Smooth muscle cell of the brain vasculature (primary cell): ENCODE results near the gene LRRC18.
A peak's percentile ranks its signal among the peaks of the same experiment; 100 is the strongest.

ENCODE experiments used
- DNase-seq: peaks from one replicate; pipeline ENCODE4 v3.0.0-alpha.2; 2012; ENCODE audit warnings: low read depth, low spot score

Gene LRRC18

GRCh38 chr10:48939790-48940325 is at the start of gene LRRC18:
TSS of gene LRRC18 (minus strand) at chr10:48939840. CDS start at chr10:48914155, 25,685 bp downstream.
- DNase-seq = no peak

GRCh38 chr10:48985621-48986158 is 46.0 kb upstream of the LRRC18 start:
- DNase-seq = no peak

GRCh38 chr10:48983648-48984351 is 44.2 kb upstream of the LRRC18 start:
- DNase-seq = no peak

- no peak for DNase-seq
Observed at GRCh38 chr10:48982584-48982983, 42.9 kb upstream of the LRRC18 start.

GRCh38 chr10:48981310-48981907 is 41.8 kb upstream of the LRRC18 start:
- DNase-seq = peak; percentile 12

GRCh38 chr10:48978318-48978717 is 38.7 kb upstream of the LRRC18 start:
- no peak for DNase-seq

- no peak for DNase-seq
Observed at GRCh38 chr10:48976196-48976595, 36.6 kb upstream of the LRRC18 start.

GRCh38 chr10:48974510-48975156 is 35.0 kb upstream of the LRRC18 start:
- no peak for DNase-seq

- DNase-seq = no peak
Observed at GRCh38 chr10:48973065-48973464, 33.4 kb upstream of the LRRC18 start.

- no peak for DNase-seq
Observed at GRCh38 chr10:48970654-48971053, 31.0 kb upstream of the LRRC18 start.

- no peak for DNase-seq
Observed at GRCh38 chr10:48970046-48970445, 30.4 kb upstream of the LRRC18 start.

- no peak for DNase-seq
Observed at GRCh38 chr10:48968036-48968435, 28.4 kb upstream of the LRRC18 start.

GRCh38 chr10:48965460-48965859 is 25.8 kb upstream of the LRRC18 start:
- DNase-seq = no peak

GRCh38 chr10:48964038-48964437 is 24.4 kb upstream of the LRRC18 start:
- DNase-seq = no peak

- DNase-seq = no peak
Observed at GRCh38 chr10:48958598-48959190, 19.1 kb upstream of the LRRC18 start.

GRCh38 chr10:48957361-48958151 is 17.9 kb upstream of the LRRC18 start:
- no peak for DNase-seq

- no peak for DNase-seq
Observed at GRCh38 chr10:48951707-48952106, 12.1 kb upstream of the LRRC18 start.

- DNase-seq = no peak
Observed at GRCh38 chr10:48948470-48949037, 8.9 kb upstream of the LRRC18 start.

GRCh38 chr10:48947690-48948469 is 8.2 kb upstream of the LRRC18 start:
- no peak for DNase-seq

GRCh38 chr10:48946891-48947500 is 7.4 kb upstream of the LRRC18 start:
- DNase-seq = peak; percentile 26
